MM.1S (cell line): ENCODE results near the gene PARD3.

Experiments
- DNase-seq: peaks from one replicate; pipeline ENCODE4 v3.0.0-alpha.2; 2015
- H2AFZ ChIP-seq: fragments of 300-600 bp; sonication (generic); 2 replicates; pipeline ENCODE4 v1.6.0; 2016; ENCODE audit warnings: antibody characterized with exemption, low read length
- H3F3A ChIP-seq: fragments of 300-600 bp; sonication (generic); 2 replicates; pipeline ENCODE4 v1.6.1; 2016; ENCODE audit warnings: mild to moderate bottlenecking, antibody characterized with exemption, low read length, moderate library complexity, mixed read lengths; ENCODE audit not compliant: insufficient read depth
- H3K27ac ChIP-seq: fragments of 300-600 bp; sonication (generic); 2 replicates; pipeline ENCODE4 v1.5.1; 2016; ENCODE audit warnings: mild to moderate bottlenecking, low read length
- H3K27me3 ChIP-seq: fragments of 300-600 bp; sonication (generic); replicated peaks from 2 replicates; pipeline ENCODE4 v1.6.0; 2016; ENCODE audit warnings: low read length; ENCODE audit not compliant: insufficient read depth
- H3K36me3 ChIP-seq: fragments of 300-600 bp; sonication (generic); replicated peaks from 2 replicates; pipeline ENCODE4 v1.6.1; 2016; ENCODE audit warnings: mild to moderate bottlenecking, low read length, mixed read lengths; ENCODE audit not compliant: insufficient read depth
- H3K4me1 ChIP-seq: fragments of 300-600 bp; sonication (generic); 2 replicates; pipeline ENCODE4 v1.6.1; 2016; ENCODE audit warnings: low read length, mixed read lengths
- H3K4me2 ChIP-seq: fragments of 300-600 bp; sonication (generic); 2 replicates; pipeline ENCODE4 v1.6.0; 2016; ENCODE audit warnings: low read depth, low read length
- H3K4me3 ChIP-seq: fragments of 300-600 bp; sonication (generic); 2 replicates; pipeline ENCODE4 v1.5.1; 2016; ENCODE audit warnings: low read length, mixed read lengths
- H3K79me2 ChIP-seq: fragments of 300-600 bp; sonication (generic); 2 replicates; pipeline ENCODE4 v1.6.1; 2016; ENCODE audit warnings: mixed run types, low read length, mixed read lengths
- H3K9ac ChIP-seq: fragments of 300-600 bp; sonication (generic); 2 replicates; pipeline ENCODE4 v1.6.1; 2016; ENCODE audit warnings: low read length, mixed read lengths
- H3K9me2 ChIP-seq: fragments of 300-600 bp; sonication (generic); replicated peaks from 2 replicates; pipeline ENCODE4 v1.6.1; 2016; ENCODE audit warnings: mild to moderate bottlenecking, low read length, mixed read lengths; ENCODE audit not compliant: insufficient read depth
- H3K9me3 ChIP-seq: fragments of 300-600 bp; sonication (generic); replicated peaks from 2 replicates; pipeline ENCODE4 v1.6.1; 2016; ENCODE audit warnings: mild to moderate bottlenecking, low read length, mixed read lengths; ENCODE audit not compliant: insufficient read depth
- H4K20me1 ChIP-seq: fragments of 300-600 bp; sonication (generic); 2 replicates; pipeline ENCODE4 v1.6.1; 2016; ENCODE audit warnings: mild to moderate bottlenecking, low read length, moderate library complexity, mixed read lengths; ENCODE audit not compliant: insufficient read depth
- CTCF ChIP-seq: fragments of 300-600 bp; sonication (generic); IDR thresholded peaks from 2 replicates; pipeline ENCODE4 v1.5.1; 2016; ENCODE audit warnings: antibody characterized with exemption, low read length, mixed read lengths
- EZH2 ChIP-seq: fragments of 300-600 bp; sonication (generic); optimal IDR thresholded peaks from 2 replicates; pipeline ENCODE3; 2017; ENCODE audit warnings: low read depth, mild to moderate bottlenecking, antibody characterized with exemption, low read length, mixed read lengths
- EZH2phosphoT487 ChIP-seq: fragments of 300-600 bp; sonication (generic); IDR thresholded peaks from 2 replicates; pipeline ENCODE4 v1.6.1; 2018; ENCODE audit warnings: antibody characterized with exemption, low read length

Gene PARD3

DNA sequence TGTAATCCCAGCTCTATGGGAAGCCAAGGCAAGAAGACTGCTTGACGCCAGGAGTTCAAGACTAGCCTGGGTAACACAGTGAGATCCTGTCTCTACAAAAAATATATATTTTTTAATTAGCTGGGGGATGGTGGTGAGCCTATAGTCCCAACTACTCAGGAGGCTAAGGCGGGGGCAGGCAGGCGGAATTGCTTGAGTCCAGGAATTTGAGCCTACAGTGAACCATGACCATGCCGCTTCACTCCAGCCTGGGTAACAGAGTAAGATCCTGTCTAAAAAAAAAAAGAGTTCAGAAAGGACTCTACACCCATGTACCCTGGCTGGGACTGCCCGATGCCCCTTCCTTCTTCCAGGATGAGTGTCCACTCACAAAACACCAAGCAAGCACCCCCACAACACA, 648.7 kb downstream of the PARD3 start:
- Histone ChIP-seq H3K27me3 (no peaks in the 10 kb centered on the region), H3K4me1 (no peaks in the 10 kb centered on the region), H2AFZ (no peak overlapping the region), H3K36me3 (no peaks in the 10 kb centered on the region; the same call in 1 of the 2 replicates), H3F3A (no peaks in the 10 kb centered on the region), H3K27ac (no peak overlapping the region), H3K4me3 (no peak overlapping the region), H3K79me2 (no peaks in the 10 kb centered on the region), H3K9ac (no peak overlapping the region), H4K20me1 (no peaks in the 10 kb centered on the region), H3K9me2 (no peaks in the 10 kb centered on the region), H3K4me2 (no peak overlapping the region), H3K9me3 (no peaks in the 10 kb centered on the region)
- TF ChIP-seq EZH2 = no peak
- TF ChIP-seq CTCF = no peak
- no peak for TF ChIP-seq EZH2phosphoT487
- no peak for DNase-seq

DNA sequence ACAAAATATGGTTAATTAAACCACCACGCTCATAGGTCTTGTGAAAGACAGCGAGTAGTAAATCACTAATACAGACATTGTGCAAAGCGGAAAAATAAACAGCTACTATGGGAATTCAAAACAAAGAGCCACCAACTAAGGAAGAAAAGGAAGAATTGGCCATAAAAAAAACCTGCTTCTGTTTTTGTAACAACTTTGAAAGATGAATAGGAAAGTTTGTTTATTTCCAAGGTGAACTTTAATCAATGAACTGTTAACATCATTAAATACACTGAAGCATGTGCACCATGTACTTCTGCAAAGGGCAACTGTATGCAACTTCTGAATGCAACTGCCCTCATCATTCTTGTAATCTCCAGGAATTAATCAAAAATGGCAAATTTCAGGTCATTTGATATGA, 651.1 kb downstream of the PARD3 start:
- no peak for TF ChIP-seq CTCF
- no peak for TF ChIP-seq EZH2phosphoT487
- no peak for TF ChIP-seq EZH2
- H3K79me2 ChIP-seq = no peaks in the 10 kb centered on the region
- no peak overlapping the region for H3K27ac ChIP-seq
- H3K9ac ChIP-seq = no peak overlapping the region
- H3K36me3 ChIP-seq = no peaks in the 10 kb centered on the region; the same call in 1 of the 2 replicates
- H3K27me3 ChIP-seq = no peaks in the 10 kb centered on the region
- no peaks in the 10 kb centered on the region for H4K20me1 ChIP-seq
- H3K4me2 ChIP-seq = no peak overlapping the region
- no peak overlapping the region for H3K4me3 ChIP-seq
- no peaks in the 10 kb centered on the region for H3K9me2 ChIP-seq
- no peak for DNase-seq
- no peaks in the 10 kb centered on the region for H3F3A ChIP-seq
- H3K9me3 ChIP-seq = no peaks in the 10 kb centered on the region
- no peaks in the 10 kb centered on the region for H3K4me1 ChIP-seq
- no peak overlapping the region for H2AFZ ChIP-seq

DNA sequence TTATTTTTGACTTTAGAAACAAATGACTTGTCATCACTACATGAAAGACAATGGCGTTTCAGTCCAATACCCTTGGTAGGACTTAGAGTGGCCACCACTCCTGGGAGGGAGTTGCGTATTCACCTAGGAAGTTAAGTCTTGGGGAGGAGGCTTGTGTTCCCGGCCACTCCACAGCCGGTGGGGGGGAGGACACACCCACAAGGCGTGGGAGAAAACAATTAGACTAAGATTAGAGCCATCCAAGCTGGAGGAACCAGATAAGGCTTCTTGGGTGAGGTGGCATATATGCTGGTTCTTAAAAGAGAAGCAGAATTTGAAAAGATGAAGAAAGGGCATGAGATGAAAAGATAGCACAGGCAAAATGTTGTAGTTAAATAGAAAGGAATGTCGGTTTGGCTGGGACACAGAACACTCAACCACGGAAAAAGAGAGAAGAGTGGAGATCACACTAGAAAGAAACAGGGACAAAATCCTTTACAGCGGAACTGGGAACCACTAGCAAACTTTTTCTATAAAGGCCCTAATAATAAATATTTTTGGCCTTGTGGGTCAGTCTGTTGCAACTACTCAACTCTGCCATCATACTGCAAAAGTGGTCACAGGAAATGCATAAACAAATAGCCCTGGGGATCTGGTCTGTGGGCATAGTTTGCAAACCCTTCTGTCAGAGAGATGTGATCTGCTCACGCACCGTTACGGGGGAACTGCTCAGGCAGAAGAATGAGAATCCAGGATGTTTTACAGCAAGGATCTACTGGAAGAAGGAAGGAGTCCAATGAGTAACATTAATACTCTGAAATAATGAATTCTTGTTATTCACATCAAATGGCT, 651.8 kb downstream of the PARD3 start:
- Histone ChIP-seq H3K9me3 (no peaks in the 10 kb centered on the region), H3K9me2 (no peaks in the 10 kb centered on the region), H3K79me2 (no peaks in the 10 kb centered on the region), H3K4me1 (no peaks in the 10 kb centered on the region), H3F3A (no peaks in the 10 kb centered on the region), H3K9ac (no peak overlapping the region), H3K4me2 (no peak overlapping the region), H3K27me3 (no peaks in the 10 kb centered on the region), H4K20me1 (no peaks in the 10 kb centered on the region), H3K27ac (no peak overlapping the region), H2AFZ (no peak overlapping the region), H3K4me3 (no peak overlapping the region), H3K36me3 (no peaks in the 10 kb centered on the region; the same call in 1 of the 2 replicates)
- TF ChIP-seq EZH2 (no peak), CTCF (no peak), EZH2phosphoT487 (no peak)
- no peak for DNase-seq
